Measurements from ENCODE around the gene ZNF143. TPM values are rescaled to one million over a fixed set of nuclear protein-coding genes. Genes with fewer than 3 reads are reported as not detected.
A peak's percentile ranks its signal among the peaks of the same experiment; 100 is the strongest.

Gene ZNF143
- total RNA-seq, 1 experiment from 2014 or later: 29.2 TPM

DNA sequence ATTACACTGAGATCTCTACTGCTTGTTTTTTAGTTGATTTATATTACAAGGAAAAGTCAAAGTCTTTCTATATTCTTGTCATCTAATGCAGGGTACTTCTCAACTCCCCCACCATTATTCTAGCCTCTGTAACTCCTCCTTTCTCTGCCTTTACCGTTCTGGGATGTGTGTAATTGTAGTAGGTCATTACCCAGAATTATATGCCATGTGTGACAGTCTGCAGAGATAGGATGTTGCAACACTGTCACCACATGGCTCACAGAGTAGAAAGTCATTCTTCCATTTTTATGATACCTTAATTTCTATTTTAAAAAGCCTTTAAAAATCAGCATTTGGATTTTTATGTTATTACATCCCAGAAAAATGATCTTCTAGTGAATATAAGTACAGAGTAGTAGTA is 32.7 kb downstream of the ZNF143 start:
- Histone ChIP-seq H3K4ac (ENCODE audit: low read depth, low read length) (no peak overlapping the region), H3K14ac (ENCODE audit: insufficient read depth, low read length) (no peak overlapping the region), H2AK5ac (ENCODE audit: insufficient read length, low read length) (no peak overlapping the region), H2BK15ac (ENCODE audit: low read depth, low read length) (no peak overlapping the region), H3K56ac (ENCODE audit: insufficient read length, low read depth, low read length) (no peak overlapping the region), H4K91ac (ENCODE audit: insufficient read length, low read depth, low read length) (no peak overlapping the region), H3K23me2 (ENCODE audit: insufficient read length, low read depth, low read length, poor library complexity, severe bottlenecking) (no peaks in the 10 kb centered on the region), H4K5ac (ENCODE audit: insufficient read length, low read depth, low read length) (no peak overlapping the region), H2BK12ac (ENCODE audit: insufficient read length, low read depth, low read length) (no peak overlapping the region), H2BK120ac (ENCODE audit: low read depth, low read length, poor library complexity, severe bottlenecking) (no peak overlapping the region), H3K4me2 (ENCODE audit: insufficient read depth, insufficient read length, low read length) (no peak overlapping the region), H3T11ph (ENCODE audit: low read length) (no peak overlapping the region), H3K27me3 (ENCODE audit: insufficient read depth, low read length) (no peaks in the 10 kb centered on the region), H4K8ac (replicated peaks; ENCODE audit: insufficient read length, low read depth, low read length) (no peak overlapping the region), H4K20me1 (ENCODE audit: control insufficient read depth, insufficient read depth, insufficient read length) (no peaks in the 10 kb centered on the region), H3K18ac (ENCODE audit: insufficient read length, low read depth, low read length) (no peak overlapping the region), H2BK20ac (ENCODE audit: low read depth, low read length, poor library complexity, severe bottlenecking) (no peak overlapping the region), H3K79me1 (ENCODE audit: insufficient read depth, low read depth, low read length, poor library complexity, severe bottlenecking) (no peaks in the 10 kb centered on the region), H3K9ac (ENCODE audit: extremely low read depth, insufficient read length, low read length) (no peak overlapping the region), H3K27ac (ENCODE audit: insufficient read length, low read depth, low read length) (no peak overlapping the region), H3K79me2 (ENCODE audit: insufficient read depth, low read length) (no peaks in the 10 kb centered on the region), H3K23ac (ENCODE audit: insufficient read length, low read depth, low read length) (no peak overlapping the region), H3K4me1 (ENCODE audit: insufficient read depth, low read length) (no peaks in the 10 kb centered on the region), H2AFZ (ENCODE audit: low read length) (no peak overlapping the region), H3K9me3 (ENCODE audit: control insufficient read depth, low read depth, low read length) (no peaks in the 10 kb centered on the region), H2BK5ac (ENCODE audit: insufficient read length, low read length) (no peak overlapping the region)
- Mint-ChIP-seq H3K4me3 (no peak overlapping the region), H3K9me3 (no peaks in the 10 kb centered on the region), H3K4me1 (no peaks in the 10 kb centered on the region), H3K27me3 (ENCODE audit: low read depth) (no peaks in the 10 kb centered on the region), H3K36me3 (ENCODE audit: insufficient read depth in 1 of 3, low read depth in 3 of 3) (peaks cover 9 to 73% (median 64%) of the 10 kb centered on the region in 3 experiments; a peak in 6 of 7 replicates), H3K27ac (peak overlapping the region in 1 of 3 experiments; percentile 42; a peak in 2 of 7 replicates)
- no peak for TF ChIP-seq CTCF (conservative IDR thresholded peaks at IDR 0.05)
- no peak for DNase-seq
- WGBS (ENCODE audit: extremely low coverage, insufficient read length, low lambda C conversion rate): no CpG with 5 or more reads among the region's 1 CpG

Measured in H9 (cell line).